HG03469 (cell line): ENCODE measurements around the gene TMEM179B.
A peak's percentile ranks its signal among the peaks of the same experiment; 100 is the strongest.

Experiments
- ATAC-seq: cut with Tn5 transposase; IDR thresholded peaks from one replicate; pipeline ENCODE4 v1.9.1; 2021; ENCODE audit warnings: mild to moderate bottlenecking, moderate library complexity, moderate number of reproducible peaks; ENCODE audit not compliant: unreplicated experiment

TMEM179B gene

GRCh38 chr11:62831520-62832335, 44.5 kb downstream of the TMEM179B start, which contains the start of gene STX5:
TSS of gene STX5 (minus strand) at chr11:62832051. CDS start at chr11:62831243, 808 bp downstream.
- ATAC-seq: peak; percentile 48

DNA sequence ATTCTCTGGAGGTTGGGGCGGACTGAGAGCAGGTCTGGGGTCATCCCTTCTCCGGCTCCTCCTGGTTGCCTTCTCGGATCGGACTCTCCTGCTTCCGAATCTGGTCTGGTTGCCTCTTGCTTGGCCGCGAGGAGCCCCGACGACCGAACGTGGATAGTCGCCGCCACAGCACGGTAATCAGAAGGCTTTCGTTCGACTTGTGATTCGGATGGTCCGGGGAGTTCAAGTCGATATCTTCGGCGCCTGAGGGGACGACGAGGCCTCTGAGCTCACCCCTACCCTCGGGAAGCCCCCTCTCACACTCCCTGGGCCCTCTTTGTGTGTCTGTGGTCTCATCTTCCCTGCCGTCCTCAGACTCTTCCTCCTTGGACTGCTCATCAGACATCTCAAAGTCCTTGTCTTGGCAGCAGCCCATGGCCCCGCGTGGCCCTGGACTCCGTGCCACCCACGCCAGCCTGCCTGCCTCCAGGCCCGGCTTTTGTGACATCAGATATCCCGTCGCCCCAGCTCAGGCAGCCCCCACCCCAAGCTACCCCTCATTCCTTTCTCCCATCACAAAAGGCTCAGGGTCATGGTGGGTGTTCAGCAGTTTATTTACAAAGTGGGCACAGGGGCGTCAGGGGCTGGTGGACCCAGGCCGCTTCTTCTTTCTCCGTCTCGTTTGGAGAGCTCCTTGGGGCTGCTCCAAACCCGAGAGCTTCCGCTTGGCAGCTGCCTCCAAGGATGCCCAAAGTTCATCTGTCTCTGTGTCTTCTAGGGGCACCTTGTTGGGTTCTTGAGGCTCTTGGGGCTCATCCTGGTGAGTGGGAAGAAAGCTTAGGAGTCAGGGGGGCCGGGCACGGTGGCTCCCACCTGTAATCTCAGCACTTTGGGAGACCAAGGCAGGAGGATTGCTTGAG, 45.4 kb downstream of the TMEM179B start, which contains the start of gene TEX54:
TEX54 (minus strand) TSS at position 506 of the 899 bp plus-strand sequence.
- ATAC-seq: no peak

GRCh38 chr11:62835336-62835735, 48.1 kb downstream of the TMEM179B start:
- ATAC-seq: no peak

- peak; percentile 35 for ATAC-seq
These were observed 52.1 kb downstream of the TMEM179B start, which contains the start of gene WDR74 for GRCh38 chr11:62839050-62839945. TSS of gene WDR74 (minus strand) at chr11:62839590. CDS start at chr11:62839570, 20 bp downstream.
